Spinal cord (tissue), 10 donors: ENCODE measurements around the gene SGPP1. TPM values are rescaled to one million over a fixed set of nuclear protein-coding genes. Genes with fewer than 3 reads are reported as not detected.
"Not testable (repeated sequence)": the region's sequence is repeated elsewhere in the genome, so short reads cannot be mapped to it uniquely, and the experiment has no call there.

Experiments
- DNase-seq, 6 donors: peaks; one replicate each; pipeline versions ENCODE4 v3.0.0 to v3.0.0-alpha.2; 2013 to 2015; ENCODE audit warnings: low spot score in 6 of 6, low read depth in 4 of 6
- H3K27ac ChIP-seq: one replicate; pipeline ENCODE4 v1.5.1; 2013; ENCODE audit warnings: low read depth, low read length, control low read depth
- H3K27me3 ChIP-seq: one replicate; pipeline ENCODE4 v1.6.1; 2013; ENCODE audit warnings: low read length; ENCODE audit not compliant: control insufficient read depth, insufficient read depth
- H3K36me3 ChIP-seq: one replicate; pipeline ENCODE4 v1.6.1; 2013; ENCODE audit warnings: low read length; ENCODE audit not compliant: control insufficient read depth, insufficient read depth
- H3K4me1 ChIP-seq: one replicate; pipeline ENCODE4 v1.6.1; 2013; ENCODE audit warnings: low read length; ENCODE audit not compliant: control insufficient read depth, insufficient read depth
- H3K4me3 ChIP-seq: one replicate; pipeline ENCODE4 v1.5.1; 2013; ENCODE audit warnings: low read depth, low read length, control low read depth
- H3K9me3 ChIP-seq: one replicate; pipeline ENCODE4 v1.6.1; 2013; ENCODE audit warnings: low read length; ENCODE audit not compliant: control insufficient read depth, insufficient read depth
- WGBS: methylation state at CpG from one replicate; pipeline ENCODE4 v1.1.5; 2013; ENCODE audit warnings: missing lambda C conversion rate; ENCODE audit not compliant: insufficient coverage; 5-methylcytosine and 5-hydroxymethylcytosine counted together
- polyA plus RNA-seq, 2 donors: library from polyadenylated mRNA; unstranded; fragments of 120-200 nt; gene quantifications; one replicate each; pipeline ENCODE4 v1.2.1, GENCODE V29; 2013; ENCODE audit not compliant: insufficient read length in 2 of 2
- total RNA-seq, 2 donors: library from RNA; depleted of rRNA in 1 of 2; stranded (reverse); fragments of 120-200 nt in 1 of 2; fragments of >200 nt in 1 of 2; gene quantifications; one replicate each; pipeline versions ENCODE4 v1.2.3 to v1.2.4, GENCODE V29; 2013 to 2014
- donor health status: healthy.

The SGPP1 gene
- total and polyA plus RNA-seq, 4 donors: 17.1 to 52.0 (median 22.5) TPM

- Histone ChIP-seq H3K27ac (no peak overlapping the region), H3K9me3 (no peaks in the 10 kb centered on the region), H3K27me3 (no peaks in the 10 kb centered on the region), H3K36me3 (no peaks in the 10 kb centered on the region), H3K4me3 (no peak overlapping the region), H3K4me1 (no peaks in the 10 kb centered on the region)
- no peak for DNase-seq
- 100% methylated on average over 1 of the region's 1 CpG for WGBS
These were observed 32.1 kb upstream of the SGPP1 start for GRCh38 chr14:63760014-63760413.

- H3K36me3 ChIP-seq: no peaks in the 10 kb centered on the region
- H3K27me3 ChIP-seq: no peaks in the 10 kb centered on the region
- WGBS: 92% methylated on average over 3 of the region's 5 CpGs
- no peak overlapping the region for H3K4me3 ChIP-seq
- H3K27ac ChIP-seq: no peak overlapping the region
- DNase-seq: no peak
- H3K4me1 ChIP-seq: no peaks in the 10 kb centered on the region
- no peaks in the 10 kb centered on the region for H3K9me3 ChIP-seq
These were observed 31.6 kb upstream of the SGPP1 start for GRCh38 chr14:63759456-63759855.

GRCh38 chr14:63757211-63757610 lies 29.3 kb upstream of the SGPP1 start:
- no peak overlapping the region for H3K27ac ChIP-seq
- no peaks in the 10 kb centered on the region for H3K36me3 ChIP-seq
- no peak for DNase-seq
- no peaks in the 10 kb centered on the region for H3K4me1 ChIP-seq
- H3K27me3 ChIP-seq: no peaks in the 10 kb centered on the region
- H3K4me3 ChIP-seq: no peak overlapping the region
- no peaks in the 10 kb centered on the region for H3K9me3 ChIP-seq

GRCh38 chr14:63752449-63753169 lies 24.7 kb upstream of the SGPP1 start:
- WGBS: 84% methylated on average over 3 of the region's 6 CpGs
- H3K9me3 ChIP-seq: no peaks in the 10 kb centered on the region
- no peak overlapping the region for H3K27ac ChIP-seq
- no peak for DNase-seq
- no peak overlapping the region for H3K4me3 ChIP-seq
- H3K36me3 ChIP-seq: no peaks in the 10 kb centered on the region
- no peaks in the 10 kb centered on the region for H3K4me1 ChIP-seq
- no peaks in the 10 kb centered on the region for H3K27me3 ChIP-seq

GRCh38 chr14:63751076-63751475 lies 23.2 kb upstream of the SGPP1 start:
- not testable (repeated sequence) for H3K36me3 ChIP-seq, DNase-seq, H3K27ac ChIP-seq, H3K4me1 ChIP-seq, H3K9me3 ChIP-seq, H3K4me3 ChIP-seq, H3K27me3 ChIP-seq
- WGBS: 96% methylated on average over 10 of the region's 39 CpGs

GRCh38 chr14:63747846-63748245 lies 20.0 kb upstream of the SGPP1 start:
- no CpG with 5 or more reads among the region's 3 CpGs for WGBS

GRCh38 chr14:63745858-63746425 lies 18.1 kb upstream of the SGPP1 start:
- whole genome bisulfite sequencing: 20% methylated on average over 1 of the region's 4 CpGs
- Histone ChIP-seq H3K4me1 (no peaks in the 10 kb centered on the region), H3K27me3 (no peaks in the 10 kb centered on the region), H3K9me3 (no peaks in the 10 kb centered on the region), H3K27ac (no peak overlapping the region), H3K36me3 (no peaks in the 10 kb centered on the region), H3K4me3 (no peak overlapping the region)
- no peak for DNase-seq

More at GRCh38 chr14:63747846-63748245, 20.0 kb upstream of the SGPP1 start:
- H3K36me3 ChIP-seq: no peaks in the 10 kb centered on the region
- no peaks in the 10 kb centered on the region for H3K27me3 ChIP-seq
- DNase-seq: no peak
- H3K27ac ChIP-seq: no peak overlapping the region
- H3K4me3 ChIP-seq: no peak overlapping the region
- no peaks in the 10 kb centered on the region for H3K9me3 ChIP-seq
- no peaks in the 10 kb centered on the region for H3K4me1 ChIP-seq

- 87% methylated on average over 3 of the region's 3 CpGs for WGBS
- no peak overlapping the region for H3K27ac ChIP-seq
- H3K4me1 ChIP-seq: no peaks in the 10 kb centered on the region
- no peaks in the 10 kb centered on the region for H3K27me3 ChIP-seq
- H3K9me3 ChIP-seq: no peaks in the 10 kb centered on the region
- H3K36me3 ChIP-seq: no peaks in the 10 kb centered on the region
- no peak for DNase-seq
- H3K4me3 ChIP-seq: no peak overlapping the region
These were observed 17.4 kb upstream of the SGPP1 start for GRCh38 chr14:63745272-63745671.

- H3K4me3 ChIP-seq: no peak overlapping the region
- H3K27ac ChIP-seq: no peak overlapping the region
- H3K9me3 ChIP-seq: no peaks in the 10 kb centered on the region
- DNase-seq: no peak
- no peaks in the 10 kb centered on the region for H3K27me3 ChIP-seq
- no peaks in the 10 kb centered on the region for H3K4me1 ChIP-seq
- no CpG with 5 or more reads among the region's 1 CpG for WGBS
- no peaks in the 10 kb centered on the region for H3K36me3 ChIP-seq
These were observed 9.7 kb upstream of the SGPP1 start for GRCh38 chr14:63737582-63738006.

GRCh38 chr14:63735720-63736119 lies 7.9 kb upstream of the SGPP1 start:
- H3K27me3 ChIP-seq: no peaks in the 10 kb centered on the region
- no peaks in the 10 kb centered on the region for H3K36me3 ChIP-seq
- H3K4me1 ChIP-seq: no peaks in the 10 kb centered on the region
- DNase-seq: no peak
- H3K27ac ChIP-seq: no peak overlapping the region
- no peak overlapping the region for H3K4me3 ChIP-seq
- 83% methylated on average over 3 of the region's 5 CpGs for WGBS
- H3K9me3 ChIP-seq: no peaks in the 10 kb centered on the region
